Central memory CD8-positive, alpha-beta T cell (primary cell): Measurements from ENCODE around the gene MYO16.
"Not testable (repeated sequence)": the region's sequence is repeated elsewhere in the genome, so short reads cannot be mapped to it uniquely, and the experiment has no call there.

Source experiments
- ATAC-seq: fragments of 150-1000 bp; cut with Tn5 transposase; replicated peaks from 2 replicates; pipeline ENCODE4 v1.10.0; 2022; ENCODE audit warnings: mild to moderate bottlenecking, moderate FRiP score, moderate number of reproducible peaks; ENCODE audit not compliant: poor library complexity, severe bottlenecking; ENCODE audit errors: extremely low read depth
- DNase-seq, 2 donors: peaks; one replicate each; pipeline ENCODE4 v3.0.0; 2021; ENCODE audit warnings: low spot score in 2 of 2
- H3K27ac Mint-ChIP-seq: one replicate; pipeline ENCODE4 v1.8.0; 2022; ENCODE audit warnings: low read depth, mild to moderate bottlenecking, moderate library complexity, mixed read lengths
- H3K27me3 Mint-ChIP-seq: one replicate; pipeline ENCODE4 v1.8.0; 2022; ENCODE audit warnings: mixed read lengths
- H3K36me3 Mint-ChIP-seq: one replicate; pipeline ENCODE4 v1.8.0; 2022; ENCODE audit warnings: mild to moderate bottlenecking, moderate library complexity, mixed read lengths; ENCODE audit not compliant: insufficient read depth
- H3K4me1 Mint-ChIP-seq: one replicate; pipeline ENCODE4 v1.8.0; 2022; ENCODE audit warnings: mixed read lengths
- H3K4me3 Mint-ChIP-seq: one replicate; pipeline ENCODE4 v1.8.0; 2022; ENCODE audit warnings: mild to moderate bottlenecking, moderate library complexity, mixed read lengths
- H3K9me3 Mint-ChIP-seq: one replicate; pipeline ENCODE4 v1.8.0; 2022; ENCODE audit warnings: mixed read lengths

The MYO16 gene

GRCh38 chr13:109055850-109056249 is 426.4 kb downstream of the MYO16 start:
- no peaks in the 10 kb centered on the region for H3K4me1 Mint-ChIP-seq
- H3K27ac Mint-ChIP-seq: no peak overlapping the region
- DNase-seq: no peak
- H3K36me3 Mint-ChIP-seq: no peaks in the 10 kb centered on the region
- H3K27me3 Mint-ChIP-seq: no peaks in the 10 kb centered on the region
- H3K4me3 Mint-ChIP-seq: no peak overlapping the region
- ATAC-seq: no peak
- H3K9me3 Mint-ChIP-seq: no peaks in the 10 kb centered on the region

- DNase-seq (no peak), ATAC-seq (no peak)
Measured at GRCh38 chr13:109058087-109058486, 428.7 kb downstream of the MYO16 start.

GRCh38 chr13:109072505-109072904 is 443.1 kb downstream of the MYO16 start:
- H3K36me3 Mint-ChIP-seq: no peaks in the 10 kb centered on the region
- no peaks in the 10 kb centered on the region for H3K27me3 Mint-ChIP-seq
- no peak overlapping the region for H3K27ac Mint-ChIP-seq
- H3K4me3 Mint-ChIP-seq: no peak overlapping the region
- H3K9me3 Mint-ChIP-seq: peaks cover 12% of the 10 kb centered on the region
- ATAC-seq: no peak
- H3K4me1 Mint-ChIP-seq: no peaks in the 10 kb centered on the region
- DNase-seq: no peak

More at GRCh38 chr13:109058087-109058486, 428.7 kb downstream of the MYO16 start:
- no peak overlapping the region for H3K4me3 Mint-ChIP-seq
- no peaks in the 10 kb centered on the region for H3K27me3 Mint-ChIP-seq
- H3K36me3 Mint-ChIP-seq: no peaks in the 10 kb centered on the region
- H3K27ac Mint-ChIP-seq: no peak overlapping the region
- H3K4me1 Mint-ChIP-seq: no peaks in the 10 kb centered on the region
- H3K9me3 Mint-ChIP-seq: no peaks in the 10 kb centered on the region

GRCh38 chr13:109074436-109074835 is 445.0 kb downstream of the MYO16 start:
- no peak overlapping the region for H3K4me3 Mint-ChIP-seq
- no peaks in the 10 kb centered on the region for H3K36me3 Mint-ChIP-seq
- DNase-seq (no peak), ATAC-seq (no peak)
- H3K4me1 Mint-ChIP-seq: no peaks in the 10 kb centered on the region
- peaks cover 16% of the 10 kb centered on the region for H3K9me3 Mint-ChIP-seq
- no peak overlapping the region for H3K27ac Mint-ChIP-seq
- H3K27me3 Mint-ChIP-seq: no peaks in the 10 kb centered on the region

- no peak for DNase-seq
- no peaks in the 10 kb centered on the region for H3K4me1 Mint-ChIP-seq
- ATAC-seq: no peak
- H3K36me3 Mint-ChIP-seq: no peaks in the 10 kb centered on the region
- peaks cover 16% of the 10 kb centered on the region for H3K9me3 Mint-ChIP-seq
- no peaks in the 10 kb centered on the region for H3K27me3 Mint-ChIP-seq
- H3K27ac Mint-ChIP-seq: no peak overlapping the region
- no peak overlapping the region for H3K4me3 Mint-ChIP-seq
Measured at GRCh38 chr13:109074853-109075252, 445.4 kb downstream of the MYO16 start.

- ATAC-seq (no peak), DNase-seq (no peak)
- peaks cover 10% of the 10 kb centered on the region for H3K9me3 Mint-ChIP-seq
- no peaks in the 10 kb centered on the region for H3K36me3 Mint-ChIP-seq
- no peaks in the 10 kb centered on the region for H3K4me1 Mint-ChIP-seq
- no peak overlapping the region for H3K27ac Mint-ChIP-seq
- no peak overlapping the region for H3K4me3 Mint-ChIP-seq
- no peaks in the 10 kb centered on the region for H3K27me3 Mint-ChIP-seq
Measured at GRCh38 chr13:109087916-109088623, 458.7 kb downstream of the MYO16 start.

- Mint-ChIP-seq H3K36me3 (no peaks in the 10 kb centered on the region), H3K9me3 (peaks cover 14% of the 10 kb centered on the region), H3K4me1 (no peaks in the 10 kb centered on the region), H3K27me3 (no peaks in the 10 kb centered on the region), H3K4me3 (no peak overlapping the region), H3K27ac (no peak overlapping the region)
- ATAC-seq (no peak), DNase-seq (no peak)
Measured at GRCh38 chr13:109088624-109088917, 459.2 kb downstream of the MYO16 start.

GRCh38 chr13:109090796-109091195 is 461.4 kb downstream of the MYO16 start:
- DNase-seq (no peak), ATAC-seq (no peak)
- H3K36me3 Mint-ChIP-seq: no peaks in the 10 kb centered on the region
- no peaks in the 10 kb centered on the region for H3K4me1 Mint-ChIP-seq
- no peak overlapping the region for H3K27ac Mint-ChIP-seq
- no peak overlapping the region for H3K4me3 Mint-ChIP-seq
- no peaks in the 10 kb centered on the region for H3K27me3 Mint-ChIP-seq
- peaks cover 15% of the 10 kb centered on the region for H3K9me3 Mint-ChIP-seq

- ATAC-seq (no peak), DNase-seq (no peak)
- Mint-ChIP-seq H3K4me3 (no peak overlapping the region), H3K36me3 (no peaks in the 10 kb centered on the region), H3K27ac (no peak overlapping the region), H3K27me3 (no peaks in the 10 kb centered on the region), H3K9me3 (peaks cover 15% of the 10 kb centered on the region), H3K4me1 (no peaks in the 10 kb centered on the region)
Measured at GRCh38 chr13:109091249-109091648, 461.8 kb downstream of the MYO16 start.

- not testable (repeated sequence) for H3K27me3 Mint-ChIP-seq, DNase-seq, H3K4me3 Mint-ChIP-seq, H3K27ac Mint-ChIP-seq, ATAC-seq, H3K4me1 Mint-ChIP-seq, H3K36me3 Mint-ChIP-seq
- peaks cover 15% of the 10 kb centered on the region for H3K9me3 Mint-ChIP-seq
Measured at GRCh38 chr13:109092186-109092585, 462.8 kb downstream of the MYO16 start.

GRCh38 chr13:109093998-109094397 is 464.6 kb downstream of the MYO16 start:
- H3K4me3 Mint-ChIP-seq: no peak overlapping the region
- no peaks in the 10 kb centered on the region for H3K36me3 Mint-ChIP-seq
- H3K27ac Mint-ChIP-seq: no peak overlapping the region
- H3K9me3 Mint-ChIP-seq: peaks cover 15% of the 10 kb centered on the region
- no peaks in the 10 kb centered on the region for H3K27me3 Mint-ChIP-seq
- DNase-seq (no peak), ATAC-seq (no peak)
- no peaks in the 10 kb centered on the region for H3K4me1 Mint-ChIP-seq

- DNase-seq (no peak), ATAC-seq (no peak)
- no peaks in the 10 kb centered on the region for H3K4me1 Mint-ChIP-seq
- H3K9me3 Mint-ChIP-seq: peaks cover 25% of the 10 kb centered on the region
- no peaks in the 10 kb centered on the region for H3K27me3 Mint-ChIP-seq
- H3K36me3 Mint-ChIP-seq: no peaks in the 10 kb centered on the region
- H3K27ac Mint-ChIP-seq: no peak overlapping the region
- no peak overlapping the region for H3K4me3 Mint-ChIP-seq
Measured at GRCh38 chr13:109095126-109095525, 465.7 kb downstream of the MYO16 start.

- Mint-ChIP-seq H3K9me3 (peaks cover 25% of the 10 kb centered on the region), H3K4me3 (no peak overlapping the region), H3K27ac (no peak overlapping the region), H3K4me1 (no peaks in the 10 kb centered on the region), H3K36me3 (no peaks in the 10 kb centered on the region), H3K27me3 (no peaks in the 10 kb centered on the region)
- ATAC-seq (no peak), DNase-seq (no peak)
Measured at GRCh38 chr13:109096101-109096500, 466.7 kb downstream of the MYO16 start.
